ENCODE results near the gene COL25A1.

GRCh38 chr4:109185548-109185947, 116.9 kb downstream of the COL25A1 start:
- TF ChIP-seq POLR2A (IDR thresholded peaks at IDR 0.05) = no peak
- no peak for TF ChIP-seq CTCF (IDR thresholded peaks at IDR 0.05)
